Activated CD8-positive, alpha-beta memory T cell treated with anti-CD3 and anti-CD28 coated beads, Interleukin-2, amount 50 U/mL, for 1 hour (primary cell): ENCODE data around the gene AMBP.

ENCODE experiments used
- DNase-seq: peaks from one replicate; pipeline ENCODE4 v3.0.0-alpha.2; 2020; ENCODE audit errors: extremely low read depth

Gene AMBP

DNA sequence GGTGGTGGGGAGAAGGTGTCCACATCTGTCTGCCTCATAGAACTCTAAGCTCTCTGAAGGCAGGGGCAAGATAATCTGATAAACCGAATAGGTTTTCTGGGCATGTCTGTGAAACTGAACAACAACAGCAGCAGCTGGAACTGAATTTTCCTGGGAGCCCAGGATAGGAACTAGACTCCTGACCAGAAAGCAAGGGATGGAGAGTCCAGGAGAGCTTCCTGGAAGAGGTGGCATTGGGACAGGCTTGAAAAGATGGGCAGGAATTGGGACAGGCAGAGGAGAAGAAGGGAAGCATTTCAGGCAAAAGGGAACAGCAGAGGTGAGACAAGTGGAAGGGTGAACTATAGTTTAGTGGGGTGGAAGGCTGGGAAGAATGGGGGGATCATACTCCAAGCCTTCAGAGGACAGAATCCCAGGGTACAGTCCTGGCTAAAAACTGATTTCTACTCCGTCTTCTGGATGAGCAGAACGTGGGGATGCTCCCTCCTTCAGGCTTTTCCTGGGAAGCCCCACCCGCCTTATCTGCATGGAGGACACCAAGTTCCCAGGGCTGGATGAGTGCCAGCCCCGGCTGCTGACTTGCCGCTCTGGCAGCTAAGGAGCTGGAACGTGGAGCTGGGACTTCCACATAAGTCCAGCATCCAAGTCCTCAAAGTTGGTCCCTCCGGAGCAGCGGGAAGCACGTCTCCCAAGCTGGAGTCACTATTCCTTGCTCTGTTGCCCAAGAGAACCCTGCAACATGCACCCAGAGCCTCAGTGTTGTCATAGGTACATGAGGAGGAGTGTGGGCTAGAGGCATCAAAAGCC, 34.9 kb upstream of the AMBP start:
- no peak for DNase-seq

GRCh38 chr9:114112325-114112724, 34.2 kb upstream of the AMBP start:
- no peak for DNase-seq

DNA sequence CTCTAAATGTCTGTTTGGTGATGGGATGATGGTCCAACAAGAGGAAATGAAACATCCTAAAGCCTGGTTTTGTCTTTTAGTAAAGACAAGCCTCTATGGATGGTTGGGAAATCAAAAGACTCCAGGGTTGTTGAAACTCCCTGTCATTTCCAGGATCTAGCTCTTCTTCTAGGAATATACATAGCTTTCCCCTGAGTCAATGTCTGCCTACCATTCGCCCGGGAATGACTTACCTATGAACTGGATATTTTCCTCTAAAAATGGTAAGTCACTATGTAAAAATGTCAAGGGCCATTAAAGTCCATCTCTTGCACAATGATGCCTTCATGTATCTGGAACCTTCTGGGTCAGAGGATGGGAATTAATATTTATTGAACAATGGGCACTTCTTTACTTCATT, 32.1 kb upstream of the AMBP start:
- no peak for DNase-seq

DNA sequence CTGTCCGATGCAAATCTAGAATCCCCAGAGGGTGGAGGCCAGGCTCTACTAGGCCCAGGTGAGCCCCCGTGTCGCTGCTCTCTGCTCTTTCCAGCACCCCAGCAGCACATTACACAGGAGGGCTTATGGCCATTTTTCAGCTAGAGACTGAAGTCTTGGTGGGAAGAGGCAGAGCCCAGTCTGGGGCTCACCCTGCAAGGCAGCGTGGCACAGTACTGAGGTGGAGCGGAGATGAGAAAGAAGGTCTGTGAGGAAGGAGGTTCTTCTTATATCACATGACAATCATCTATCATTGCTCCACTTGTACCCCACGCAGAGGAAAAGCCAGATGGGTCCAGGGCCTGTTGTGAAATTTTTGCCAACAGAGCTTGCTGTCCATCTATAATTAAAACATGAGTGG, 31.0 kb upstream of the AMBP start:
- DNase-seq, result no peak

DNA sequence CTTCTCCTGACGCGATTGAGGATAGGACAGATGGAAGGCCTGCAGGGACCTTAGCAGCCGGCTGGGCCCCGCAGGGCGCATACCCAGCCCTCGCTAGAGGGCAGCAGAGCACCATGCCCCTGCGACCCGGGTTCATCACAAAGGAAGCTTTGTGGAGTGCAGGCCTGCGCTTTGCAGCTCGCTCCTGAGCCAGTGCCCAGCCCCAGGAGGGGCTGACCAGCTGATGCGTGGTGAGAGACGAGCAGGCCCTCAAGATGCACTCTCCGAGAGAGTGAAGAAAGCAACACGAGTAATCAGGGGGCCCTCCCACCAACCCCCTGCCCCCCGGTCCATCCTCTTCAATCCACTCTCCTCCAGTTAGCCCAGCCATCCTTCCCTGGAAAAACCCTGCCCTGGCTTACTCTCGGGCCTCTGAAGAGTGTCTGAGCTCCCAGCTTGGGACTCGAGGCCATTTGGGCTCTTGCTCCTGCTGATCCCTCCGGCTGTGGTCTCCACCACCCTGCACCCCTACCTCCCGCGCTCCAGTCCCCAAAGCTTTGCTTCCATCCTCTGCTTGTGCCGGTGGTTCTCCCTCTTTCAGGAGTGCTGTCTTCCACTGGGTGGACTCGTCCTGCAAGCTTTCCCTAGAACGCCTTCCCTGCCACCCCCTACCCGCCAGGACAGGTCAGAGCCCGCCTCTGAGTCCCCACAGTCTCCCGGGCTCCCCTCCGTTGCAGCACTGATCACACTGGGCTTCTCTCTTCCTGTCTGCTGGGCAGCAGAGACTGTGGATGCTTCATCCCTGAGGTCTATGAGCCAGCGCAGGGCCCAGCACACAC, 30.1 kb upstream of the AMBP start:
- no peak for DNase-seq

GRCh38 chr9:114107286-114108001, 29.3 kb upstream of the AMBP start:
- no peak for DNase-seq

- no peak for DNase-seq
These were observed 27.1 kb upstream of the AMBP start for GRCh38 chr9:114105236-114105635.

GRCh38 chr9:114102484-114102883, 24.4 kb upstream of the AMBP start:
- no peak for DNase-seq

DNA sequence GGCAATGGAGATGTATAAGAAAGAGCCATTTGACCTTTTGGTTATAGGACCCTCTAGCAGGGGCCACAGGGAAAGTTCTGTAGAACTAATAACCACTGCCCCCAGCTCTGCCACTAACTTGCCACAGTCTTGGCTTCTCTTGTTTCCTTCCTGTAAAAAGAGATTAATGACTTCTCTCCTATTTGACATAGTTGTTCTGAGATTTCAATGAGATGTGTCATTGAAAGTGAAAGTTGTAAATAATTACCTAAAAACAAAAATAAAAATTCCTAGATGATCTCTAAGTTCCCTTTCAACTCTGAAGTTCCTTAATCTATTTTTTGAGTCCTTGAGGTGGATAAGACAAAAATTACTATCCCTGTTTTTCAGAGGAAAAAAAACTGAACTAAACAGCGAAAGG, 22.4 kb upstream of the AMBP start:
- DNase-seq, result no peak

- no peak for DNase-seq
These were observed 21.7 kb upstream of the AMBP start for GRCh38 chr9:114099669-114100270.

DNA sequence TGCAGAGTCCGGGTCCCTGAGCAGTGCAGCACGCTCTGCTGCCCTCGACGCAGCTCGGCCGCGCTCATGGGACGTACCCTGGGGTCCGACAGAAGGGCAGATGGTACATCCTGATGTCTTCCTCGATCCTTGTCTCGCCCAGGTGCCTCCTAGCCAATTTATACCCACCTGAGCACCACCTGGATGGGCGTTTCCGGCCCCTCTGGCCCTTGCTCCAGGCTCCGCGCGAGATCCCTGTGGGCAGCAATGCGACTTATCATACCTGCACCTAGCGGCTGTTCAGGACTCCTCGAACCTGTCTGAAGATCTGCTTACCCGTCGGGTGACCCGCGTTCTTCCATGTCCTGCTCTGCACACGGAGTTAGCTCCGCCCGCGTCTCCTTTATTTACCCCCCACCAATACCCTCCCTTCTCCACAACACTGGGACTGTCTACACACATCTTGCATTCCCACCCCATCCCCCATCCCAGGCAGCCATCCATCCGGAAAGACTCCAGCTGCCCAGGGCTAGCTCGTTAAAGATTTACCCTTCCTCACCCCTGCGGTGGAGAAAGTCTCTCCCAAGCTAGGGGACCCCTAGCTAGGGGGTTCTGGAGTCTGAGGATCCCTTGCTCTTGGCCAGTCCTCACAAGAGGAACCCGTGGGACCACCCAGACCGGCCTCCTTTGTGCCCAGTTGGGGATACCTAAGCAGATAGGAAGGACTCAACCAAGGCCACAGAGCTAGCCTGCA, 21.0 kb upstream of the AMBP start, which contains the start of gene KIF12:
TSS of gene KIF12 (minus strand) at position 357 of the 733 bp plus-strand sequence. CDS start at position 341, 16 bp downstream.
- DNase-seq, result no peak

DNA sequence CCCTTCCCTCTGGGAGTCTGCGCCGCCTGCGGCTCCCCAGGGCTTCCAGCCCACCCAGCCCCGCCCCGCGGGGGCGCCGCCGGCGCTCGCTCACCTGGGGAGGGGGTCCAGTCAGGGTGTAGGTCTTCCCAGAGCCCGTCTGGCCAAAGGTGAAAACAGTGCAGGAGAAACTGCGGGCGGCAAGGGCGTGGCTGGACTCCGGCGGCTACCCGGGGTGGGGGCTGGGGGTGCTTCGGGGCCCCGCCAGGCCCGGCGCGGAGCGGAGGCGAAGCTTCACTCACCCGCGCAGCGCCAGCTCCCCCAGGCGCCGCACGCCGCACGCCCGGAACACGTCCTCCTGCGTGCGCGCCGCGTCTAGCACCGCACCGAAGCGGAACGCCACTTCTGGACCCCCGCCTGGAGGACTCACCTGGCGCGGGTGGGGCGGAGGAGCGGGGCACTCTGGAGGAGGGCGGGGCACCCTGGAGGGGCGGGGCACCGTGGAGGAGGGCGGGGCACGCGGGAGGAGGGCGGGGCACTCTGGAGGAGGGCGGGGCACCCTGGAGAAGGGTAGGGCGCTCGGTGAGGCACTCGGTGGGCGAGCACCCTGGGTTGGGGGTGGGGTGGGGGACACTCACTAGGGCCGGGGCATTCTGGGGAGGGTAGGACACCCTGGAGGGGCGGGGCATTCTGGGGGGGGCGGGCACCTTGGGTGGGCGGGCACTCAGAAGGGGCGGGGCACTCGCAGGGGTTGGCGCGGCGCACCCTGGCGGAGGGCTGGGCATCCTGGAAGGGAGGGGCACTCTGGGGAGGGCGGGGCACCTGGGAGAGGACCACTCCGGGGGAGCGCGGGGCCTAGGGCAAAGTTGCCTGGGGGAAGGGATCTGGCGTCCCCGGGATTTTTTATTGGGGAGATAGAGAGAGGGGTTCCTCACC, 20.2 kb upstream of the AMBP start:
- DNase-seq, result no peak

- DNase-seq, result no peak
These were observed 19.5 kb upstream of the AMBP start for GRCh38 chr9:114097613-114098020.

- DNase-seq, result no peak
These were observed 18.9 kb upstream of the AMBP start for GRCh38 chr9:114096866-114097612.

GRCh38 chr9:114096041-114096511, 18.0 kb upstream of the AMBP start:
- no peak for DNase-seq

DNA sequence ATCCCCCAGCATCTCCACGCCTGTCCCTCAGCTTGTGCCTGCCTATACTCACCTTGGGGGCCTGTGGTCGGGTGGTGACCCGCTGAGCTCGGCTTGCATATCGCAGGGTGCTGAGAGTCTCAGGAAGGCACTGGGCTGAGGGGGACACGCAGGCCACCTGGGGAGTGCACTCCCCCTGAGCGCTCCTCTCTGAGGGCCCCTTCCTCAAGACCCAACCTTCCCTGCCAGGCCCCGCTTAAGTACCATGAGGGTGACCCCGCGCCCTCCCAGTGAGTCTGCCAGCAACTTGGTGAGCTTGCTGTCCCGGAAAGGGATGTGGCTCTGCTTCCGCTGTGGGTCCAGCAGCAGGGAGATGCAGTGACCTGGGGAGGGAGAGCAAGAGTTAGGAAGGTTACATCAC, 16.9 kb upstream of the AMBP start:
- no peak for DNase-seq

GRCh38 chr9:114093761-114094505, 15.8 kb upstream of the AMBP start:
- no peak for DNase-seq

GRCh38 chr9:114093031-114093471, 15.0 kb upstream of the AMBP start:
- DNase-seq, result no peak
